Activated CD8-positive, alpha-beta memory T cell treated with anti-CD3 and anti-CD28 coated beads for 4 hours (primary cell): ENCODE data around the gene CCL4L2.
"Not testable (repeated sequence)": the region's sequence is repeated elsewhere in the genome, so short reads cannot be mapped to it uniquely, and the experiment has no call there.

ENCODE experiments used
- DNase-seq, 2 donors: peaks; one replicate each; pipeline ENCODE4 v3.0.0-alpha.2; 2020; ENCODE audit warnings: low read depth in 2 of 2

Gene CCL4L2

DNA sequence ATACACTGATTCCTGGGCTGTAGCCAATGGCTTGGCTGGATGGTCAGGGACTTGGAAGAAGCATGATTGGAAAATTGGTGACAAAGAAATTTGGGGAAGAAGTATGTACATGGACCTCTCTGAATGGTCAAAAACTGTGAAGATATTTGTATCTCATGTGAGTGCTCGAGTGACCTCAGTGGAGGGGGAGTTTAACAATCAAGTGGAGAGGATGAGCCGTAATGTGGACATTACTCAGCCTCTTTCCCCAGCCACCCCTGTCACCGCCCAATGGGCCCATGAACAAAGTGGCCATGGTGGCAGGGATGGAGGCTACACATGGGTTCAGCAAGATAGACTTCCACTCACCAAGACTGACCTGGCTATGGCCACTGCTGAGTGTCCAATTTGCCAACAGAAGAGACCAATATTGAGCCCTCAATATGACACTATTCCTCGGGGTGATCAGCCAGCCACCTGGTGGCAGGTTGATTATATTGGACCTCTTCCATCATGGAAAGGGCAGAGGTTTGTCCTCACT is 10.8 kb downstream of the CCL4L2 start:
- DNase-seq, result not testable (repeated sequence)

DNA sequence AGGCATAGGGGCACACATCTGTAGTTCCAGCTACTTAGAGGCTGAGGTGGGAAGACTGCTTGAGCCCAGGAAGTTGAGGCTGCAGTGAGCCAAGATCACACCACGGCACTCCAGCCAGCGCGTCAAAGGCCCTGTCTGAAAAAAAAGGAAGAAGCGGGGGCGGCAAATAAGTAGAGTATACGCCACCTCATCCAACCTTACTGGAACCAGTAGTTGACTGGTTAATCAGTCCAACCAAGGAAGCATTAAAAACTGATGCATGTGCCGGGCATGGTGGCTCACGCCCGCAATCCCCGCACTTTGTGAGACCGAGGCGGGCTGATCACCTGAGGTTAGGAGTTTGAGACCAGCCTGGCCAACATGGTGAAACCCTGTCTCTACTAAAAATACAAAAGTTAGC is 12.1 kb downstream of the CCL4L2 start:
- DNase-seq, result not testable (repeated sequence)

DNA sequence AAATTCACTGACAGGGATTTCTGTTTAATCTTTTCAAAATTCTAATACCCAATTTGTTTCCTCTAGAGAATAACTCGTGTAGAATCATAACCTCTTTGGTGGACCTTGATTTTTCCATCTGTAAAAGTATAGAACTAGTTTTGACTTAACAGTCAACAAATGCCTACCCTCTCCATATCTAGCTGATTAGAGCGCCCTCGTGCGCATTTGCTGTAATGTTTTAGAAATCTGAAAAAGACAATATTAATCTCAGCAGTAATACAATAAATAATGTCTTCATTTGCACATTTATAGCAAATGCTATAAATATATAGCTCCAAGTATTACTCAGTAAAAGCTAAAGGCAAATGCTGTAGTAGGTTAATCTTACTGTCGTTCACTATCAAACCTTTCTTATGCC is 18.8 kb downstream of the CCL4L2 start:
- DNase-seq, result not testable (repeated sequence)

DNA sequence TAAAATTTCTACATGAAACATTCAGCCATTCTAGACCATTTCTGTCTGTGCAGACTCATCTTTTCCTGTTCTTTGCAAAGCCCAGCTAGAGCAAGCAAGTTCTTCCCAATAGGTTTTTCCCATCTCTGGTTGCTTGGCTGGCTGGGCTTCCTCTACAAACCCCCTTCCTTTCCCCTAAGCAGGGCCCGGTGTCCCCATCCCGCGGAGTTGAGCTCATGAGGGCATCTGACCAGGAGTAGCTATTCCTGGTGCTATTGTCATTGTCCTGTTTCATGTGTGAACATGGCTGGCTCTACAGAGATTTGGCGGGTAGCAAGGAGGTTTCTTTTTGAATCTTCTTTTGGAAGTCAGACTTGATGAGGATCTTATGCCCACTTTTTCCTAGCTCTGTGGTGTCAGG is 31.2 kb downstream of the CCL4L2 start:
- DNase-seq, result not testable (repeated sequence)
